Effector memory CD4-positive, alpha-beta T cell (primary cell): ENCODE data around the gene SCRN1.
"Not testable (repeated sequence)": the region's sequence is repeated elsewhere in the genome, so short reads cannot be mapped to it uniquely, and the experiment has no call there.

ENCODE experiments used
- DNase-seq, 3 donors: peaks; one replicate each; pipeline ENCODE4 v3.0.0-alpha.2; 2020
- H3K27ac ChIP-seq: 2 replicates; pipeline ENCODE4 v1.7.0; 2013; ENCODE audit warnings: mild to moderate bottlenecking, low read length, moderate library complexity; ENCODE audit not compliant: insufficient read depth, poor library complexity, severe bottlenecking
- H3K27me3 ChIP-seq: replicated peaks from 2 replicates; pipeline ENCODE4 v1.7.0; 2013; ENCODE audit warnings: mild to moderate bottlenecking, low read length; ENCODE audit not compliant: insufficient read depth, control insufficient read depth, poor library complexity, severe bottlenecking
- H3K36me3 ChIP-seq: 2 replicates; pipeline ENCODE4 v1.7.0; 2013; ENCODE audit warnings: mild to moderate bottlenecking, low read length, moderate library complexity; ENCODE audit not compliant: control insufficient read depth, insufficient read depth
- H3K4me1 ChIP-seq: 2 replicates; pipeline ENCODE4 v1.7.0; 2013; ENCODE audit warnings: low read length, mild to moderate bottlenecking; ENCODE audit not compliant: control insufficient read depth, insufficient read depth, poor library complexity, severe bottlenecking
- H3K4me3 ChIP-seq: 2 replicates; pipeline ENCODE4 v1.7.0; 2013; ENCODE audit warnings: low read length, low read depth, mild to moderate bottlenecking; ENCODE audit not compliant: insufficient read depth, poor library complexity, severe bottlenecking
- H3K9me3 ChIP-seq: 2 replicates; pipeline ENCODE4 v1.7.0; 2013; ENCODE audit warnings: mild to moderate bottlenecking, low read length, moderate library complexity; ENCODE audit not compliant: control insufficient read depth

The SCRN1 gene

DNA sequence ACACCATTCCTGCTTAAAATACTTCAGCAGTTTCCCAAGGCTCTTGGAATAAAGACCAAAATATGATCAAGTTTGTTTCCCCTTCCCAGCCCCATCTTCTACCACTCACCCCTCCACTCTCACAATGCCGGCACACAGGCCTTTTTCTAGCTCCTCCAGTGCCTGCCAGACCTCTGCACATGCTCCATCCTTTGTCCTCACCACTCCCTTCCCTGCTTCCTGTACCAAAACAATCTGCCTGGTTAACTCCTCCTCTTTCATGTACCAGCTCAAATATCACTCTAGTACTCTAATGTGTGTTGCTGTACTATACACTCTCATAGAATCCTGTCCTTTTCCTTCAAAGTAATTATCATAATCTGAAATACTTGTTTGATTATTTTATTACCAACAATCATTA, 19.4 kb downstream of the SCRN1 start:
- Histone ChIP-seq H3K27me3 (no peaks in the 10 kb centered on the region), H3K27ac (no peak overlapping the region), H3K4me3 (no peak overlapping the region), H3K4me1 (no peaks in the 10 kb centered on the region), H3K36me3 (no peaks in the 10 kb centered on the region), H3K9me3 (no peaks in the 10 kb centered on the region)
- DNase-seq: no peak

DNA sequence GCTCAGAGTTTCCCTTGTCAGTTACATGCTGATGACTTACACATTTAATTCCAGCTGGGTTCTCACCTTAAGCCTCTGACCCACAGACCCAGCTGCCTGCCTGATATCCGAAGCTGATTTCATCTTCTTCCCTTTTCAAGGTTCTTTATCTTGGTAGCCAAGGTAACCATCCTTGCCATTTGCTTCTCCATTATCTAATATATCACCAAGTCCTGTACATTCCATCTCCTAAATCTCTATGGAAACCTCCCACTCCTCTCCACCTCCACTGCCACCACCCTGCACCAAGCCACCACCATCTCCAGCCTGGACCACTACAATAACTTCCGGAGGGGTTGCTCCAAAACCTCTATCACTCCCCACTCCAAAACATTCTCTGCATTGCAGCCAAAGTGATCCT, 19.9 kb downstream of the SCRN1 start:
- no peaks in the 10 kb centered on the region for H3K27me3 ChIP-seq
- DNase-seq: no peak
- H3K4me3 ChIP-seq: no peak overlapping the region
- H3K4me1 ChIP-seq: no peaks in the 10 kb centered on the region
- no peak overlapping the region for H3K27ac ChIP-seq
- H3K36me3 ChIP-seq: no peaks in the 10 kb centered on the region
- no peaks in the 10 kb centered on the region for H3K9me3 ChIP-seq

DNA sequence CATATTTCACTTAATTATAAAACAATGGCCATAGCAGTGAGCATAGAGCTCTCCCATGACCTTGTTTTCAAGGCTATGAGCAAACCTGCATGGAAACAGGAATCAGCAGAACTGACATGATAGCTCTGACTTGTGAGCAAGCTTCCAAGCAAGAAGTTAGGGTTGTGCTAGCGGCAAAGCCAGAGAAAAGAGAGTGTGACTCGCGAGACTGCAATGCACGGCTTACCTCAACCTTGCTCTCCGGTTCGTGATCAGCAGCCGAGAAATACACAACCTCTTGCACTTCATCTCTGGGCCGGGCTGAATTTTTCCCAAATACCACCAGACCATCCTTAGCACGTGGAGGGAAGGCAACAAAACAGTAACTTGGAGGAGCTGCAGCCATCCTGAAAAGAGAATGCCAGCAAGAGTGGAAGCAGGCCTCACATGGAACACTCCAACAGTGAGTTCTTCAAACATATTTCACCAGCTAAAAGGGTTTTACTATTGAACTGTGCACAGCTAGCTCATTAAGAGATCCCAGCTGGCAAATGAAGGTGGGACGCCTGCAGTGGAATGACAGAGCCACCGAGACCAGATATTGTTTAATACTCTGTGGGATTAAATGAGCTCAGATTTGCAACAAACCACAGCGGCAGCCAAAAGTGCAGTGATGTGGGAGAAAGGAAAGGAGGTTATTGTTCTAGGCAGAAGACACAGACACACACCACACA, 20.8 kb downstream of the SCRN1 start:
- Histone ChIP-seq H3K4me1 (no peaks in the 10 kb centered on the region), H3K4me3 (no peak overlapping the region), H3K36me3 (no peaks in the 10 kb centered on the region), H3K27me3 (no peaks in the 10 kb centered on the region), H3K9me3 (no peaks in the 10 kb centered on the region), H3K27ac (no peak overlapping the region)
- DNase-seq: no peak

DNA sequence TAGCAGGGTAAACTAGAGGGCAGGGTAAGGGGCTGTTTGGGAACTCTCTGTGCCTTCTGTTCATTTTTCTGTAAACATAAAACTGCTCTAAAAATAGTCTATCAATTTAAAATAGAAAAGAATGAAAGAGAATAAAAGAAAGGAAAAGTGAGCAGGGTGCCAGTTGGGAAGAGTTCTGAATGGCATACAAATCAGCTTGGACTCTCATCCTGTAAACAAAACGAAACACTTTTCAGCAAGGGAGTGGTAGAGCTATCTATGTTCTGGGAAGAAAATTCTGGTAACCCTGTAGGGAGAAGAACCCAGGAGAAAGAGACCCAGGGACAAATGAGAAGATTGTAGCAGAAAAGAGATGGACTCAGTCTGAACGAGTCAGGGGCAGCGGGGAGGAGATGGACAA, 24.6 kb downstream of the SCRN1 start:
- no peak overlapping the region for H3K4me3 ChIP-seq
- no peaks in the 10 kb centered on the region for H3K36me3 ChIP-seq
- no peak overlapping the region for H3K27ac ChIP-seq
- no peak for DNase-seq
- H3K27me3 ChIP-seq: no peaks in the 10 kb centered on the region
- H3K9me3 ChIP-seq: no peaks in the 10 kb centered on the region
- H3K4me1 ChIP-seq: no peaks in the 10 kb centered on the region

- peaks cover 3% of the 10 kb centered on the region for H3K27me3 ChIP-seq
- H3K27ac ChIP-seq: no peak overlapping the region
- H3K36me3 ChIP-seq: no peaks in the 10 kb centered on the region
- H3K4me1 ChIP-seq: no peaks in the 10 kb centered on the region
- no peak overlapping the region for H3K4me3 ChIP-seq
- DNase-seq: no peak
- H3K9me3 ChIP-seq: no peaks in the 10 kb centered on the region
These were observed 27.6 kb downstream of the SCRN1 start for GRCh38 chr7:29962035-29962434.

GRCh38 chr7:29961611-29962010, 28.0 kb downstream of the SCRN1 start:
- not testable (repeated sequence) for H3K4me3 ChIP-seq, DNase-seq, H3K9me3 ChIP-seq, H3K27me3 ChIP-seq, H3K36me3 ChIP-seq, H3K27ac ChIP-seq, H3K4me1 ChIP-seq

DNA sequence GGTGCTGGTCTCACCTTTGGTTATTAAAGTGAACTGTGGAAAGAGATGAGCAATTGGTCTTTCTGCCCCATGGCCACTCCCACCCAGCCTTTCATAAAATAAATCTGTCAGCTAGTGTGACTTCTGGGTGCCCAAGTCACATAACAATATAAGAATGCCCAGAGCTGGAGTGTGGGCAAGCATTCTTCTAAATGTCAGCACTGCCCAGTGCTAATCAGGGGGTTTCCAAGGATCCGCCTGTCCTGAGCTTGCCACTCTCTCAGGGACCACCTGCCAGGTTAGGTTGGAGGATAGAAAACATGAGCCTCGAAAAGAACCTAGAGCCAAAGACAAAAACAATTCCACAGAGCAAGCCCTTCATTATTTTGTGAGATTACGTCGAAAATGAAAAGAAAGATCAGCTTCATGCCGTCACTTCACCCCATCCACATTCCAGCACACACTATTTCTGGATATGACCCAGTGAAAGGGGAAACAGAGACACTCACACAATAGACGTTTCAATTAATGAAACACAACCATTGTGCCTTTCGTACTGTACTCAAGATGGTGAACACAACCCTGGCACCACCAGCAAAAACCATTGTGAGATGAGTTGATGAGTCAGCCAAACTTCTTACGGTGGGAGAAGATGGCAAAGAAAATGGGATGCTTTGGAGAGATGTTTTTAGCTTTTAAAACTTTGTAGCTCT, 30.8 kb downstream of the SCRN1 start:
- Histone ChIP-seq H3K4me3 (no peak overlapping the region), H3K36me3 (no peaks in the 10 kb centered on the region), H3K9me3 (no peaks in the 10 kb centered on the region), H3K4me1 (no peaks in the 10 kb centered on the region), H3K27me3 (peaks cover 3% of the 10 kb centered on the region), H3K27ac (no peak overlapping the region)
- no peak for DNase-seq

GRCh38 chr7:29957521-29958310, 31.9 kb downstream of the SCRN1 start:
- Histone ChIP-seq H3K4me1 (no peaks in the 10 kb centered on the region), H3K27ac (no peak overlapping the region), H3K9me3 (no peaks in the 10 kb centered on the region), H3K36me3 (no peaks in the 10 kb centered on the region), H3K27me3 (peaks cover 3% of the 10 kb centered on the region), H3K4me3 (no peak overlapping the region)
- no peak for DNase-seq

- H3K27ac ChIP-seq: no peak overlapping the region
- no peak overlapping the region for H3K4me3 ChIP-seq
These were observed 33.1 kb downstream of the SCRN1 start for GRCh38 chr7:29956487-29956836.

More at GRCh38 chr7:29956487-29956836, 33.1 kb downstream of the SCRN1 start:
- H3K9me3 ChIP-seq: no peaks in the 10 kb centered on the region
- peaks cover 3% of the 10 kb centered on the region for H3K27me3 ChIP-seq
- no peaks in the 10 kb centered on the region for H3K4me1 ChIP-seq
- H3K36me3 ChIP-seq: no peaks in the 10 kb centered on the region
- DNase-seq: no peak
